Activated CD4-positive, CD25-positive, alpha-beta regulatory T cell treated with anti-CD3 and anti-CD28 coated beads, Interleukin-2, amount 50 U/mL, for 24 hours (primary cell): ENCODE measurements around the gene PLEKHG2.
A peak's percentile ranks its signal among the peaks of the same experiment; 100 is the strongest.

Source experiments
- ATAC-seq, 2 donors: fragments of 150-1000 bp; cut with Tn5 transposase; one replicate each; pipeline ENCODE4 v1.10.0; 2021; ENCODE audit warnings: mild to moderate bottlenecking in 1 of 2, moderate library complexity in 1 of 2

PLEKHG2 gene

DNA sequence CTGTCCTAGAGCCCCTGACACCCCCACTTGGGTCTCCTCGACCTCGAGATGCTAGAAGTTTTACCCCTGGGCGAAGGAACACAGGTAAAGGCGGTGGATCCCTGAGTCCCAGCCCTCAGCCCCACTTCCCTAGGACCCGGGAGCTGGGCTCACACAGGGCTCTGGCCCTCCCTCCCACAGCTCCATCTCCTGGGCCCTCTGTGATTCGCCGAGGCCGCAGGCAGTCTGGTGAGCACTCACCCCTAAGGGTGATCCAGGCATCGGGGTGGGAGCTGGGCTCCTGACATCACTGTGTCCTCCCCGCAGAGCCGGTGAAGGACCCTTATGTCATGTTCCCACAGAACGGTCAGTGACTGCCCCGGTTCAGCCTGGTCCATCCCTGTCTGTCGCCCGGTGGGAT, 8.3 kb downstream of the PLEKHG2 start:
- ATAC-seq = no peak

DNA sequence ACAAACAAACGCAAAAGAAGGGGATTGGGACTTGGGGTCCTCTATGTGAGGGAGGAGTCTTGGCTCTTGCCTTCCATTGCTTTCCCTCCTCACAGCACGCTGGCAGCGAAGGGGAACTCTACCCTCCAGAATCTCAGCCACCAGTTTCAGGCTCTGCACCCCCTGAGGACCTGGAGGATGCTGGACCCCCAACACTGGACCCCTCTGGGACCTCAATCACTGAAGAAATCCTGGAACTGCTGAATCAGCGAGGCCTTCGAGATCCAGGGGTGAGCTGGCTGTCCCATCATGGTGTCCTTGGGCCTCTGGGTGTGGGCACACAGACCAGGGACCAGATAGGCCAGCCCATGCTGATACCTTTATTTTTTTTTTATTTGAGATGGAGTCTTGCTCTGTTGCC, 9.6 kb downstream of the PLEKHG2 start:
- ATAC-seq = no peak

DNA sequence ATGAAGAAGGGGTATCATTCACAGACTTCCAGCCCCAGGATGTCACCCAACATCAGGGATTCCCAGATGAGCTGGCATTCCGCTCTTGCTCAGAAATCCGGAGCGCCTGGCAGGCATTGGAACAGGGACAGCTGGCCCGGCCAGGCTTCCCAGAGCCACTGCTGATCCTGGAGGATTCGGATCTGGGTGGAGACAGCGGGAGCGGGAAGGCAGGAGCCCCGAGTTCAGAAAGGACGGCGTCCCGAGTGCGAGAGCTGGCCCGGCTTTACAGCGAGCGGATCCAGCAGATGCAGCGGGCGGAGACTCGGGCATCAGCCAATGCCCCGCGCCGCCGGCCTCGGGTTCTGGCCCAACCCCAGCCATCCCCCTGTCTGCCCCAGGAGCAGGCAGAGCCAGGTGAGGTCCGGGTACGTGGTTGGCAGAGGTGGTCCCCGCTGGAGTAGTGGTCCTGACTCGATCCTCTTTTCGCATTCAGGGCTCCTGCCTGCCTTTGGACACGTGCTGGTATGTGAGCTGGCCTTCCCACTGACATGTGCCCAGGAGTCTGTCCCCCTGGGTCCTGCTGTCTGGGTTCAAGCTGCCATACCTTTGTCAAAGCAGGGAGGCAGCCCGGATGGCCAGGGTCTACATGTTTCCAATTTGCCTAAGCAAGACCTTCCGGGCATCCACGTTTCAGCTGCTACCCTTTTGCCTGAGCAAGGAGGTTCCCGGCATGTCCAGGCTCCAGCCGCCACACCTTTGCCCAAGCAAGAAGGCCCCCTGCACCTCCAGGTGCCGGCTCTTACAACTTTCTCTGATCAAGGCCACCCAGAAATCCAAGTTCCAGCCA, 11.0 kb downstream of the PLEKHG2 start:
- ATAC-seq = no peak

DNA sequence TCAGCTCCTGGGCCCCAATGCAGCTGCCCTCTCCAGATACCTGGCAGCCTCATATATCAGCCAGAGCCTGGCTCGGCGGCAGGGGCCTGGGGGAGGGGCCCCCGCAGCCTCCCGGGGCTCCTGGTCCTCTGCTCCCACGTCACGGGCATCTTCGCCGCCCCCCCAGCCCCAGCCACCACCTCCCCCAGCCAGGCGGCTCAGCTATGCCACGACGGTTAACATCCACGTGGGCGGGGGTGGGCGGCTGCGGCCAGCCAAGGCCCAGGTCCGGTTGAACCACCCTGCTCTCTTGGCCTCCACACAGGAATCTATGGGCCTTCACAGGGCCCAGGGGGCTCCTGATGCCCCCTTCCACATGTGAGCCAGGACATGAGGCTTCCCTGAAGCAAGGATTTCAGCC, 12.5 kb downstream of the PLEKHG2 start:
- ATAC-seq = no peak

DNA sequence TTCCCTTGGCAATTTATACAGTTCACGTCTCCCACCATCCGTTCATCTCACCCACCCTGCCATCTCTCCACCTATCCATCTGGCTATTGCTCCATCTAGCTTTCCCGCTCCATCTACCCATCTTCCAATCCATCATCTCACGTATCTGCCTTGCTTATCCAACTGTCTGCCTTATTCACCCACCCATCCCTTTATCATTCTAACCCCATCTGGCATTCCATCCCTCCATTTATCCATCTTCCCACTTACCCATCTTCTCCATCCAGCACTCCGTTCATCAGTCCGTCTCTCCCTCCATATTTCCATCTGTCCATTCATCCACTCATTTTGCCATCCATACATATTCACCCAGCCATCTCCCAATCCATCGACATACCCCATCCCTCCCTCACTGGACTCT, 13.3 kb downstream of the PLEKHG2 start:
- no peak for ATAC-seq

DNA sequence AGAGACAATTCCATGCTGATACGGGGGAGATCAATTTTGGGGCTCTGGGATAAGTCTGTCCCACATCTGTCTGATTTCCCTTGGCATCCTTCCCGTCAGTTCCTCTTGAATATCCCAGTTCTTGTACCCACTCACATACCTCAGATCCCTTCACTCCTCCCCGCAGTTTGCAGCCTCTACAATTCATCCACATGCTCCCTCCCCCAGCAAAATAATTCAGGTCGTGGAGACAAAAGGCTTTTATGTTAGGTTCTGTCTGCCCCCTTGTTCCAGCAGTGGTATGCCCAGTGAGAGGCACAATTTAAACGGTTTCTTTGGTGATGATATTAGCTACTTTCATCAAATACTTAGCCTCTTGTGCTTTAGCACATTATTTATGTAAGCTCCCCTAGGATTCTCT, 13.7 kb downstream of the PLEKHG2 start:
- ATAC-seq = no peak

DNA sequence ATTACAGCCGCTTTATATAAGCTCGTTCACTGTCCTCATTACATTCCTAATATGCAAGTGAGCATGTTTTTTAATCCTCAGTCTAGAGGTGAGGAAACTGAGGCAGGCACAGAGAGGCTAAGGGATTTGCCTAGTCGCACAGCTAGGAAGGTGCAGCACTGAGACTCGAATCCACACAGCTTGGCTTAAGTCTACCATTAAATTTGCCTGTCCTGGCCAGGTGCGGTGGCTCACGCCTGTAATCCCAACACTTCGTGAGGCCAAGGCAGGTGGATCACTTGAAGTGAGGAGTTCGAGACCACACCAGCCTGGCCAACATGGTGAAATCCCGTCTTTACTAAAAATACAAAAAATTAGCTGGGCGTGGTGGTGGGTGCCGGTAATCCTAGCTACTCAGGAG, 15.2 kb downstream of the PLEKHG2 start:
- ATAC-seq = no peak

DNA sequence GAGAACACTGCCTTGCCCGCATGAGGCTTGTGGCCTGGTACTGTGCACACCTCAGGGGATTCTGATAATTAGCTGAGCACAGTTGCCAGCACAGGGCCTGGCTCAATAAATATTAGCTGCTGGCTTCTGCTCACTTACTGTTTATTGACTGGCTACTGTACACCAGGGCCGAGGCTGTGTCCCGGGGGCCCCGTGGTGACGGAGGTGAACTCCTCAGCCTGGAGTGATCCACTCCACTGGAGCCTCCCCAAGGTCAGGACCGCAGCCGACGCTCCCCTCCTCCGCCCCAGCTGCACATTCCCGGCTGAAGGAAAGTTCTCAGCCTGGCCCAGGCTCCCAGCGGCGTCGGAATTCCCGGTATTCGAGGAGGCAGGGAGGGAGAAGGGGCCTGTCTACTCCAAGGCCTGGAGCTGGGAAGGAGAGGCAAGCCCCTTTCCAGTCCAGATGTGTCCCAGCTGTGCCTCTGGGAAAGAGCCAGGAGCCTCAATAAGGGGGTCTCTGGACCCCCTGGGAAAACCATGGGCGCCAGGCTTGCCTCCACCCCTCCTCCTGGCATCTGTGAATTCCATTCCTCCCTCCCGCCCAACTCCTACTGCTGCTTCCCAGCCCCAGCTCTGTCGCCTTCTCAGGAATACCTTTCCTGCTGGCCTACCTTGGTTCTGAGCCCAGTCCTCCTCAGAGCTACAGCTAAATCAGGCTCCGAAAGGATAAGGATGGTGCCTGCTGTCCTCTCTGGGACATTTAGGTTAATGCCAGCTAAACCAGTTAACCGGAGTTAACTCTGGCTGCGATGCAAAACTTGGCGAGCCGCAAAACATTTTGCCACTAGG, 16.0 kb downstream of the PLEKHG2 start:
- no peak for ATAC-seq

DNA sequence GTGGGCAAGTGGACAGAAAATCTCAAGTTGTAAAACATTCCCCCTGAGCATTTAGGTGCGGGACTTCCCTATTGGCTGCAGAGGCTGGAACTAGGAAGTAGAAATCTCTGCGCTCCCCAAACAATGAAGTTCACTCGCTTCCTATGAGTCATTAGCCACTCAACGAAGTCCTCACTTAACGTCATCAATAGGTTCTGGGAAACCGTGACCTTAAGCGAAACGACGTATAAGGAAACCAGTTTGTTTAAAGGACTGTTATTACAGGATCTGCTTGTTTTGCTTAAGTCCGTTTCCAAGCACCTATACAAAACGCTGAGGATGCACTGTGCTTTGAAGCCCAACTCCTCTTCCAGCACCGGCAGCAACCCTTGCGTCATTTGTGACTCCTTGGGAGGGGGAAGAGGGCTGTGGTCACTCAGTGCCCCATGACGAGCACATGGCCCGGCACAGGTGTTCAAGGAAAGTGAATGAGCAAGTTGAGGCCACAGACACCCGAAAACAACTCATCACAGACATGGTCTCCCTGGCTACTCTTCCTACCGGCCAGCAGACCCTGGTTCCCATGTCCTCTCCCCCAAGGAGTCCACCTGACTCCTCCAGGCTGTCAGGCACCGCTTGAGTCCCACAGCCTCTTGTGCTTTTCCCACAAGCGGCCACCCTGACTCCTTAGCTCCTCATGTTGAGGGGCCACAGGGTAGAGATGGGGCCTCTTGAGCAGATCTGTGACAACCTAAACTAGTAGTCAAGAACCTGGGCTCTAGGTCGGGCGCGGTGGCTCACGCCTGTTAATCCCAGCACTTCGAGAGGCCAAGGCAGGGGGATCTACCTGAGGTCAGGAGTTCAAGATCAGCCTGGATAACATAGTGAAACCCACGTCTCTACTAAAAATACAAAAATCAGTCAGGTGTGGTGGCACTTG, 18.5 kb downstream of the PLEKHG2 start:
- peak; percentile 74 to 82 for ATAC-seq

DNA sequence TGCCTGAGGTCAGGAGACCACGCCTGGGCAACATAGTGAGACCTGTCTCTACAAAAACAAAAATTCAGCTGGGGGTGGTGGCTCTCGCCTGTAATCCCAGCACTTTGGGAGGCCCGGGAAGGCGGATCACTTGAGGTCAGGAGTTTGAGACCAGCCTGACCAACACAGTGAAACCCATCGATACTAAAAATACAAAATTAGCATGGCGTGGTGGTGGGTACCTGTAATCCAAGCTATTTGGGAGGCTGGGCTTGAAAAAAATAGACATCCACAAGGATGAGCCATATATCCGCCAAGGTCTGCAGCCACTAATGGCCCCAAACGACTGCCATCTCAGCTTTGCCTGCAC, 20.2 kb downstream of the PLEKHG2 start:
- no peak for ATAC-seq

DNA sequence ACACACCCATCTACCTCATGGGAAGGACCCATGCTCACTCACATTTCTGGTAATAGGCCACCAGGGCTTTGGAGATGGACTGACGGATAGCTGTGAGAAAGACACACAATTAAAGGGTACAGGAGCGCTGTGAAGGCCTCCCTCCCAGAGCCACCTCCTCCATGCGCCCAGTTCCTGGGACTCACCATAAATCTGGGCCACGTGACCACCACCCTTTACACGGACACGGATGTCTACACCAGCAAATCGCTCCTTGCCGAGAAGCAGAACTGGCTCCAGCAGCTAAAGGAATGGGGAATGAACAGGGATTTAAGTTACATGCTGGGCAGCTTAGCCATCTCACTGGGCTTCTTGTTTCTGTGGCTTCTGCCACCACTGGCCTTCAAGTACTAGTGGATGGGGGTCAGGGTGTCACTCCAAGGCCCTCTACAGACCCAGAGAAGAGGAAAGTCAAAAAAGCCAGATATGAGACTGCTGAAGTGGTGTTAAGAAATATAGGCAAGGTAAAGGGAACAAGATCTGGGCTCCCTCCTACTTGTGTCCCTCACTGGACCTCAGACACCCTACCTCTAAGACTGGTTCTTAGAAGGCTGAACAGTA, 21.1 kb downstream of the PLEKHG2 start:
- no peak for ATAC-seq

DNA sequence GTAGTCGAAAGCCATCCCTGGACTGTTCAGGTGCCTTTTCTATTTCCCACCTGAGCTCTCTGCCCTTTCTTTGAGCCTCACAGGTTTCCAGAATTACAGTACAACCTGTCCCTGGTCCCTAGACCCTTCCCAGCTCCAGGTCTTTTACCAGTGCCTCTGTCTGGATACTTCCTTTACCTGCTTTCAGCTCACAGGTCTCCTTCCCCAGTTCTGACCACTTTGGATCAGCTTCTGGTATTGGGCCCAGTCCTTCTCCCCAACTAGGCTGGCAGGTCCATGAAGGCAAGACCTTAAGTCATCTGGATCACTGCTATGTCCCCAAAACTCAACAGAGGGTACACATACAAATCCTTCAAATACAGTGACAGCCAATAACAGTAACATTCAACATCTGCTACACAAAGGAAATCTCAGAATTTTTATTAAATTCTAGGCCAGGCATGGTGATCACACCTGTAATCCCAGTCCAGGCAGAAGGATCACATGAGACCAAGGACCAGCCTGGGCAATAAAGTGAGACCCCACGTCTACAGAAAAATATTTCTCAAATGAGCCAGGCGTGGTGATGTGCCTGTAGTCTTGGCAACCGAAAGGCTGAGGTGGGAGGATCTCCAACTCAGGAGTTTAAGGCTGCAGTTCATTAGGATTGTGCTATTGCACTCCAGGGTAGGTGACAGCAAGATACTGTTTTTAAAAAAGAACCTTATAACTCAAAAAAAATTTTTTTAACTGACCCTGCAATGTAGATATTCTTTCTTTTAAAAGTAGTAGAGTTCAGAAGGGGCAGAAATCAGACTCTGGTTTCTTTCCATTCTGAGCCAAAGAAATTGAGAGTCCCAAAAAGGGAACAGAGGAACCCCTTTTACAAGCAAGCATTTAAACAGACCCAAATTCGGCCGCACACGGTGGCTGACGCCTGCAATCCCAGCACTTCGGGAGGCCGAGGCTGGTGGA, 21.9 kb downstream of the PLEKHG2 start:
- ATAC-seq = no peak

DNA sequence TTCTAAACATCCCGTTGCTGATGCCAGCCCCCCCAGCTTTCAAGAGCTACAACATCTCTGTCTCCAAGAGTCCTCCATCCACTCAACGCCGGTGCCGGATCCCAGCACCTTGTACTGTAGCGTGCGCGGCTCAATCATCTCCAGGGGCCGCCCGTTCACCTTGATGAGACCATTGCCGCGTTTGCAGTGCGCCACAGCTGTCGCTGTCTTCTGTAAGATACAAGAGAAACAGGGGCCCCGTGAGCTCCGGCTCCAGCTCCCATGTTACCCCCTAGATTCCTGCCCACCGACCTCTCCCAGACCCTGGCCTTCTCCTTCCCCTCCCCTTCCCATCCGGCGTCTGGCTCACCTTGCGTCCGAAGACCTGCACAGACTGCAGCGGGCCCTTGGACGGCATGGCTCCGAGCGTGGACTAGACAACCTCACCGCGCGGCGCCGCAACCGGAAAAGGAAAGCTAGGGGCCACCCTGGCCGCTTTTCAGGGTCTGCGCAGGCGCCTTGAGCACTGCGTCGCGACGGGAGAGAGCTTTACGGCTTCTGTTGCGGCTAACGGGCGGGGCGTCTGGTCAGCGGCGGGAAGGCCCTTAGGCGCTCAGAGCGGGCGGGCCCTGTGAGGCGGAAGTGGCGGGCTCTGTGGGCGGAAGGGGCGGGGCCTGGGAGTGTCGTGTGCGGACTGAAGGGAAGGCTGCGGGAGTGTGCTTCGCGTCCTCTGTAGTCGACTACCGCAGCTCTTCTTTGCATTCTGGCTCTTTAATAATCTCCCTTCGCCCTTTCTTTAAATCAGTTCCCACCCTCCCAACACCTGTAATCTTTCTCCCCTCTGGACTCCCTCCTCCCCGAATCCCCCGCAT, 23.3 kb downstream of the PLEKHG2 start, which contains the start of gene RPS16:
TSS of gene RPS16 (minus strand) at position 451 of the 851 bp plus-strand sequence. CDS start at position 397, 54 bp downstream.
- ATAC-seq = peak; percentile 91 to 92

DNA sequence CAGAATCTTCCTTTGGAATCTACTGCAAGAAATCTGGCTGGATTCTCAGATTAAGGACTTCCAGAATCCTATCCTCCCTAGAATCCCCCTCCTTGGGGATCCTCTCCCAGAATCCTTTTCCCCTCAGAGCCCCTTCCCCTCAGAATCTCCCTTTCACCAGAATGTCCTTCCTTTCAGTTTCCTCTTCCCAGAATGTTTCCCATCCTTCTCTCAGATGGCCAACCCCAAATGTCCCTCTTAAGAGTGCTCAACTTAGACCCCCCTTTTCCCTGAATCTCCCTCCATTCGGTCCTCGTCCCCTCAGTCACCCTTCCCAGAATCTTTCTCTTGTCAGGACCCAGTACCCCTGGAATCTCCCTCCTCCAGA, 23.9 kb downstream of the PLEKHG2 start:
- no peak for ATAC-seq

DNA sequence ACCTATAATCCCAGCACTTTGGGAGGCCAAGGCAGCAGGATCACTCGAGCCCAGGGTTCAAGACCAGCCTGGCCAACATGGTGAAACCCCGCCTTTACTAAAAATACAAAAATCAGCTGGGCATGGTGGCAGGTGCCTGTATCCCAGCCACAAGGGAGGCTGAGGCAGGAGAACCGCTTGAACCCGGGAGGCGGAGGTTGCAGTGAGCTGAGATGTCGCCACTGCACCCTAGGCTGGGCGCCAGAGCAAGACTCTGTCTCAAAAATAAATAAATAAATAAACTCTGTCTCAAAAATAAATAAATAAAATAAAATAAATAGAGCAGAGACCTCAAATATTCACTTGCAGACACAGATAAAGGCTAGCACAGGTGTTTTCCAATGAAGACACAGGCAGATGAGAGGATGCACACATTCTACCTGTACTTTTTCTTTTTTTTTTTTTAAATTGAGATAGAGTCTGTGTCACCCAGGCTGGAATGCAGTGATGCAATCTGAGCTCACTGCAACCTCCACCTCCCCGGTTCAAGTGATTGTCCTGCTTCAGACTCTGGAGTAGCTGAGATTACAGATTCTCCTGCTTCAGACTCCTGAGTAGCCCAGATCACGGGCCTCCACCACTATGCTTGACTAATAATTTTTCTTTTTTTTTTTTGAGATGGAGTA, 25.9 kb downstream of the PLEKHG2 start:
- no peak for ATAC-seq

DNA sequence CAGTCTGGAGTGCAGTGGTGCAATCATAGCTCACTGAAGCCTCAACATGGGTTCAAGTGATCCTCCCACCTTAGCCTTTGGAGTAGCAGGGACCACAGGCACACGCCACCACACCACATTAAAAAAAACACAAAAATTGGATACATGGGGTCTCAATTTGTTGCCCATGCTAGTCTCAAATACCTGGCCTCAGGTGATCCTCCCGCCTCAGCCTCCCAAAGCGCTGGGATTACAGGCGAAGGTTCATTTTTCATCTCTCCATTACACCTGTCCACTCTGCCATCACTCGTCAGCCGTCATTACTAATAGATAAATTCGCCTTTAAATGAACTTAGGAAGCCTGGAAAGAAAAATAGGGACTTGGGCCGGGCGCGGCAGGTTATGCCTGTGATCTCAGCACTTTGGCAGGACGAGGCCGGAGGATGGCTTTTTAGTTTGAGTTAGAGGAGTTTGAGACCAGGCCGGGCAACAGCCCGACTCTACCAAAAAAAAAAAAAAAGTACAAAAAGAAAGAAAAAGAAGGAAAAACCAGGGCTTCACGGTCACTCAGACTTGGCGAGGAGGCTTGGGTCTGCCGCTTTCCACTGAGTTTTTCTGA, 32.2 kb downstream of the PLEKHG2 start:
- no peak for ATAC-seq

DNA sequence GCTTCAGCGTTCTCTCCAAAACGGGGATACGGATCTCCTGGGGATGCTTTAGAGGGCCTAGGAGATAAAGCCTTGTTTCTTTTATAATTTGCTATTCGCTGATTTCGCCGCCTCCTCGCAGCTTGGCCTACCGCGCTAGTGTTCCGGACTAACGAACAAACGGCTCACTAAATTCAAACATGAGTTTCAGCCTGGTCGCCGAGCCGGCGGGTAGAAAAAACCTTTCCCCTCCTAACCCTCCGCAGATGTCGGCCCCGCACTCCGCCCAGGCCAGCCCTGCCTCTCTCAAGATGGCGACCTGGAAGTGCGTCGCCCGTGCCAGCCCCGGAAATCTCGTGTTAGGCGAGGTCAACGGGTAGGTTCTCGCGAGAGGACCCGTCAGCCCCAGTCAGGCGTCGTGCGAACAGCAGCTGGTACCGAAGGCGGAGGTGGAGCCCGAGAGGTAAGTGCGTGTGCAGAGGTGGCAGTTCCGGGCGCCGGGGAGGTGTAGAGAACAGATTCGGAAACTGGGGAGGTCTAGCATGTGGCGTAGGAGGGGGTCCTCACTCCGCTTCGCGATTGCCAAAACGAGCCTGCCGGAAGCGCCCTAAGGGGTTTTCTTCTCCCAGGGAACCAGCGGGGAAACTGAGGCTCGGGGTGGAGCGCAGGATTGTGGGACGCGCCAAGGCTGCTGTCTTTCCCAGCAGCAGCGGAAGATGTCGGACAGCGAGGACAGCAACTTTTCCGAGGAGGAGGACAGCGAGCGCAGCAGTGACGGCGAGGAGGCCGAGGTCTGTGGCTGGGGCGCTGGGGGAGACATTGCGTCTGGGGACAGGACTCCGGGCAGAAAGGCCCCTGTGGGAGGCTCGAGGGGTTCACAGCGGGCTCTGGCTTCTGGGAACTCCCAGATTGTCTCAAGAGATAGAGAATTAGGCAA, 33.0 kb downstream of the PLEKHG2 start, which contains the start of gene SUPT5H:
TSS of gene SUPT5H (plus strand) at position 387 of the 916 bp plus-strand sequence. CDS start at position 696, 309 bp downstream.
- peak; percentile 96 for ATAC-seq
